ENCODE results near the gene CCDC142.
"Not testable (repeated sequence)": the region's sequence is repeated elsewhere in the genome, so short reads cannot be mapped to it uniquely, and the experiment has no call there.

CCDC142 gene

DNA sequence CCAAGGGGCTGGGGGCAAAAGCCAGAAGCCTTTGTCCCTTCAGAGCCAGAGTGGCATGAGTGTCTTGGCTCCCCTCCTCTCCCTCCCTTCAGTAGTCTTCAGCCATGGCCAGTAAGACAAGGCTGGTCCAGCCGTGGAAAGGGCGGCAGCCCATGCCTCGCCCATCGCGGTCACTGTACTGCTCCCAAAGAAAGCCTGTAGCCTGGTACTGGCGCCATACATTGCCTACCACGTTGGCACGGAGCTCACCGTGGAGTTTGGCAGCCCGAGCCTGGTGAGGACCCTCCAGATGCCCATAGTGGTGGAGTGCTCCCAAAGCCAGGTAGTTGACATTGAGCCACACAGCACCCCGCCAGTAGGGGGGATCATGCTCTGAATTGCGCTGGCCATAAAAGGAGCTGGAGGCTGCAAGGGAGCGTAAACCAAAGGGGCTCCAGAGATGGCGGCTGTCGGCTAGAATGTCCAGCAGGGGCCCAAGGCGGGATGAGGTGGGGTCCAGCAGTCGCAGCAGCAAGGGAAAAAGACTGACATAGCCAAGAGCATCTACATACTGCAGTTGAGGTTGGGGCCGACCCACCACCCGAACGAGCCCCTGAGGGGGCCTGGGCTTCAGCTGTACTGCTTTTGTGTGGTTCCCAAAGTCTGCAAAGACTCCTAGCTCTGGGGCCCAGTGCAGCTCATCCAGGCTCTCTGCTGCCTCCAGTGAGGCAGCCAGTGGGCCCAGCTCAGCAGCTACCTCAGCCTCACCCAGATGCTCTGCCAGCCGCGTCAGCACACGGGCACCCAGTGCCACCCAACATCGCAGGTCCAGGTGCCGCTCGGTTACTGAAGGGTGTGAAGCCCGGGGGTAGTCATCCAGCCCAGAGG, 21.4 kb downstream of the CCDC142 start:
- TF ChIP-seq BACH2 (CRISPR knock-in tag; IDR thresholded peaks at IDR 0.05; ENCODE audit: borderline replicate concordance) = no peak
- no peak for ATAC-seq

DNA sequence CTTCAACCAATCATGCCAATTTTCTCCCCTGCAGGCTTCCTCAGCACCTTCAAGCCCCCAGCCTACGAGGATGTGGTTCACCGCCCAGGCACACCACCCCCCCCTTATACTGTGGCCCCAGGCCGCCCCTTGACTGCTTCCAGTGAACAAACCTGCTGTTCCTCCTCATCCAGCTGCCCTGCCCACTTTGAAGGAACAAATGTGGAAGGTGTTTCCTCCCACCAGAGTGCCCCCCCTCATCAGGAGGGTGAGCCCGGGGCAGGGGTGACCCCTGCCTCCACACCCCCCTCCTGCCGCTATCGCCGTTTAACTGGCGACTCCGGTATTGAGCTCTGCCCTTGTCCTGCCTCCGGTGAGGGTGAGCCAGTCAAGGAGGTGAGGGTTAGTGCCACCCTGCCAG, 22.6 kb downstream of the CCDC142 start:
- not testable (repeated sequence) for ATAC-seq

- not testable (repeated sequence) for ATAC-seq
Observed at GRCh38 chr2:74459503-74460118, 23.2 kb downstream of the CCDC142 start.

DNA sequence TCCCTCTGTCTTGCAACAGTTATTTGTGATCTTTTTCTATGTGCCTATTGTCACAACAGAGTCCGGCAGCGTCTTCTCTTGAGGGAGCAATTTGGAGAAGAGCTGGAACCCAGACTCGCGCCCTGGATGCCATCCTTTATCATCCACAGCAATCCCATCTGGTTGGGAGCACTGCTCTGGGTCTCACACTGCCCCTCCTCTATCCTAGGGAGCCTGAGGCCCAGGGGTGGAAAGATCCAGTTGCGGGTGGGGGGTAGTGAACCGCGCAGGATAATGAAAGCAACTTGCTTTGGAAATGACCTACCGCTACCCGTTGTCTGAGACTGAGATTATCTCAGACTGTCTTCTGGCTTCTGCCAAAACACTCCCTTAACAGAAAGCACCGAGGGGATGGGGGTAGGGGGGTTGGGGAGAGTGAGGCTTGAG, 23.8 kb downstream of the CCDC142 start:
- ATAC-seq = no peak
- TF ChIP-seq ZC3H10 (CRISPR knock-in tag; IDR thresholded peaks at IDR 0.05) = no peak
- TF ChIP-seq ZNF70 (CRISPR knock-in tag; IDR thresholded peaks at IDR 0.05) = no peak
- TF ChIP-seq TOX (CRISPR knock-in tag; IDR thresholded peaks at IDR 0.05; ENCODE audit: borderline replicate concordance) = no peak
- TF ChIP-seq ZNF565 (CRISPR knock-in tag; conservative IDR thresholded peaks at IDR 0.05; ENCODE audit: low read depth) = no peak
- TF ChIP-seq BACH2 (CRISPR knock-in tag; IDR thresholded peaks at IDR 0.05; ENCODE audit: borderline replicate concordance) = no peak
- no peak for TF ChIP-seq CREB5 (CRISPR knock-in tag; IDR thresholded peaks at IDR 0.05; ENCODE audit: low read depth)
- TF ChIP-seq, protein P1, sequence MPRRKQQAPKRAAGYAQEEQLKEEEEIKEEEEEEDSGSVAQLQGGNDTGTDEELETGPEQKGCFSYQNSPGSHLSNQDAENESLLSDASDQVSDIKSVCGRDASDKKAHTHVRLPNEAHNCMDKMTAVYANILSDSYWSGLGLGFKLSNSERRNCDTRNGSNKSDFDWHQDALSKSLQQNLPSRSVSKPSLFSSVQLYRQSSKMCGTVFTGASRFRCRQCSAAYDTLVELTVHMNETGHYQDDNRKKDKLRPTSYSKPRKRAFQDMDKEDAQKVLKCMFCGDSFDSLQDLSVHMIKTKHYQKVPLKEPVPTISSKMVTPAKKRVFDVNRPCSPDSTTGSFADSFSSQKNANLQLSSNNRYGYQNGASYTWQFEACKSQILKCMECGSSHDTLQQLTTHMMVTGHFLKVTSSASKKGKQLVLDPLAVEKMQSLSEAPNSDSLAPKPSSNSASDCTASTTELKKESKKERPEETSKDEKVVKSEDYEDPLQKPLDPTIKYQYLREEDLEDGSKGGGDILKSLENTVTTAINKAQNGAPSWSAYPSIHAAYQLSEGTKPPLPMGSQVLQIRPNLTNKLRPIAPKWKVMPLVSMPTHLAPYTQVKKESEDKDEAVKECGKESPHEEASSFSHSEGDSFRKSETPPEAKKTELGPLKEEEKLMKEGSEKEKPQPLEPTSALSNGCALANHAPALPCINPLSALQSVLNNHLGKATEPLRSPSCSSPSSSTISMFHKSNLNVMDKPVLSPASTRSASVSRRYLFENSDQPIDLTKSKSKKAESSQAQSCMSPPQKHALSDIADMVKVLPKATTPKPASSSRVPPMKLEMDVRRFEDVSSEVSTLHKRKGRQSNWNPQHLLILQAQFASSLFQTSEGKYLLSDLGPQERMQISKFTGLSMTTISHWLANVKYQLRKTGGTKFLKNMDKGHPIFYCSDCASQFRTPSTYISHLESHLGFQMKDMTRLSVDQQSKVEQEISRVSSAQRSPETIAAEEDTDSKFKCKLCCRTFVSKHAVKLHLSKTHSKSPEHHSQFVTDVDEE (CRISPR knock-in tag; IDR thresholded peaks at IDR 0.05) = no peak
- TF ChIP-seq, protein P2, sequence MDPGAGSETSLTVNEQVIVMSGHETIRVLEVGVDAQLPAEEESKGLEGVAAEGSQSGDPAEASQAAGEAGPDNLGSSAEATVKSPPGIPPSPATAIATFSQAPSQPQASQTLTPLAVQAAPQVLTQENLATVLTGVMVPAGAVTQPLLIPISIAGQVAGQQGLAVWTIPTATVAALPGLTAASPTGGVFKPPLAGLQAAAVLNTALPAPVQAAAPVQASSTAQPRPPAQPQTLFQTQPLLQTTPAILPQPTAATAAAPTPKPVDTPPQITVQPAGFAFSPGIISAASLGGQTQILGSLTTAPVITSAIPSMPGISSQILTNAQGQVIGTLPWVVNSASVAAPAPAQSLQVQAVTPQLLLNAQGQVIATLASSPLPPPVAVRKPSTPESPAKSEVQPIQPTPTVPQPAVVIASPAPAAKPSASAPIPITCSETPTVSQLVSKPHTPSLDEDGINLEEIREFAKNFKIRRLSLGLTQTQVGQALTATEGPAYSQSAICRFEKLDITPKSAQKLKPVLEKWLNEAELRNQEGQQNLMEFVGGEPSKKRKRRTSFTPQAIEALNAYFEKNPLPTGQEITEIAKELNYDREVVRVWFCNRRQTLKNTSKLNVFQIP (CRISPR knock-in tag; IDR thresholded peaks at IDR 0.05; ENCODE audit: borderline replicate concordance, low read depth) = no peak
- TF ChIP-seq ZNF8 (CRISPR knock-in tag; IDR thresholded peaks at IDR 0.05) = no peak

DNA sequence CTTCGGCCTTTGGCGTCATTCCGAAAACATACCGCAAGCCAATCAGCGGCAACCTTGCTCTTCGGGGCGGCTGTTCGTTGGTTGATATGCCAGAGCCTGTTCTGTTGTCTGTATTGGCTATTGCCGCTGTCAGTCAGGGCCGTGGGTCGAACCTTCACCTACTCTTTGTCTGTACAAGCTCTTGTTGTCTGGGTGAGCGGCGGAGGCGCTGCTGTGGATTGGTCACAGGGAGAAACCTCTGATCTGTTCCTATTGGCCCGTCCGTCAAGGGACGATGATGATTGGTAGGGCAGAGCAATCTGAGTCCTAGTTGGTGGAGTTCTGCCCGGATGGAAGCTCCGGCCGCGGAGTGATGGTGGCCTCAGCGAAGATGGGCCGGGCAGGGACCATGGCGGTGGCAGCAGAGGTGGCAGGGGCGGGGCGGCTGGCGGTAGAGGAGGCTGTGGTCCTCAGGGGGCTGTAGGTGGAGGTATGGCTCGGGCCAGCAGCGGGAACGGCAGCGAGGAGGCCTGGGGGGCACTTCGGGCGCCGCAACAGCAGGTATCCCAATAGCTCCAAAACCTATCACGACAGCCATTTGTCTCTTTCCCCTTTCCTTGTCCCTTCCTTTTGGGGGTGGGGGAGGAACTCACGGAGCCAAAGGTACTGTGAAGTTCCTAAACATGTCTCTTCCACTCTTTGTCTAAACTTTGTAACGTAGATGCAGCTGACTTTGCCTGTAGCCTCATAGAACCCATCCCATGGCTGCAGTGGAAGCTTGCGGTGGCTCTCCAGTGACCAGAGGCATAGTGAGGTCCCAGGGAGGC, 24.5 kb downstream of the CCDC142 start, which contains the start of gene WBP1:
Gene WBP1 (plus strand): TSS at position 307 of the 806 bp plus-strand sequence. CDS start 165 bp downstream, at position 472.
- TF ChIP-seq, protein P2 (CRISPR knock-in tag; IDR thresholded peaks at IDR 0.05; ENCODE audit: borderline replicate concordance, low read depth) = no peak
- TF ChIP-seq ESRRG (CRISPR knock-in tag; IDR thresholded peaks at IDR 0.05) = no peak
- peak; percentile 93 for TF ChIP-seq PPARA (CRISPR knock-in tag; IDR thresholded peaks at IDR 0.05; ENCODE audit: borderline replicate concordance)
- no peak for TF ChIP-seq TCF4 (CRISPR knock-in tag; IDR thresholded peaks at IDR 0.05; ENCODE audit: borderline replicate concordance)
- TF ChIP-seq ZFP3 (CRISPR knock-in tag; IDR thresholded peaks at IDR 0.05) = peak; percentile 58; the same call in 1 of the 2 replicates
- TF ChIP-seq, protein P1 (CRISPR knock-in tag; IDR thresholded peaks at IDR 0.05) = peak; percentile 88
- TF ChIP-seq ZNF70 (CRISPR knock-in tag; IDR thresholded peaks at IDR 0.05) = no peak
- peak; percentile 93; the same call in 1 of the 2 replicates for TF ChIP-seq CSDC2 (CRISPR knock-in tag; IDR thresholded peaks at IDR 0.05)
- peak; percentile 52; the same call in 1 of the 2 replicates for TF ChIP-seq GLIS3 (CRISPR knock-in tag; IDR thresholded peaks at IDR 0.05)
- peak; percentile 92 for ATAC-seq
